ENCODE data around the gene KREMEN2.
A peak's percentile ranks its signal among the peaks of the same experiment; 100 is the strongest.

DNA sequence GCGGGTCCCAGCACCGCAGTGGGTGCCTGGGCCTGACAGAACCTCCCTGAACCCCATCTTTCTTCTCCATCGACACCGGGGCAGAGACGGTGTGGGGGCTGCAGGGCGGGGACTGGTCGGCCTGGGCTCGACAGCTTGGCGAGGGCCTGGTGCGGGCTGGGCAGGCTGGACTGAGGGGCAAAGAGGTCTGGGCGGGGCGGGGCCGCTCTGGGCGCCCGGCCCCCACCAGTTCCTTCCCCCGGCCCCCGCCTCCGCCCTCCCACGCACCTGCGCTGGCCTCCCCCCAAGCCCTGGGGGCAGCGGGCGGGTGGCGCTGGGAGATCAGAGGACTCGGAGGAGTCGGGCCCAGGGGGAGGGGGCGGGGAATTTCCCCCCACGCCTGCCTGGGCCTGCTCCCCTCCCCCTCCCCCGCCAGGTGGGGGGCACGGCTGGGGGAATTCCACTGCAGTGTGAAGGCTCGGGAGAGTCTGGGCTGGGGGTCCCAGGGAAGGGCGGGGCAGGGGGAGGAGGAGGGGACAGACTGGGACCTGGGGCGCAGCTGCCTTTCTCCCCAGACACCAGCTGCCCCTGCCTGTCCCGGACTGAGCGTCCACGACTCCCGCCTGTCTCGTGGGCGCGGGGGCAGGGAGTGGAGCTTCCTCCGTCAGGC is 877 bp upstream of the KREMEN2 start:
- TF ChIP-seq, protein P1, sequence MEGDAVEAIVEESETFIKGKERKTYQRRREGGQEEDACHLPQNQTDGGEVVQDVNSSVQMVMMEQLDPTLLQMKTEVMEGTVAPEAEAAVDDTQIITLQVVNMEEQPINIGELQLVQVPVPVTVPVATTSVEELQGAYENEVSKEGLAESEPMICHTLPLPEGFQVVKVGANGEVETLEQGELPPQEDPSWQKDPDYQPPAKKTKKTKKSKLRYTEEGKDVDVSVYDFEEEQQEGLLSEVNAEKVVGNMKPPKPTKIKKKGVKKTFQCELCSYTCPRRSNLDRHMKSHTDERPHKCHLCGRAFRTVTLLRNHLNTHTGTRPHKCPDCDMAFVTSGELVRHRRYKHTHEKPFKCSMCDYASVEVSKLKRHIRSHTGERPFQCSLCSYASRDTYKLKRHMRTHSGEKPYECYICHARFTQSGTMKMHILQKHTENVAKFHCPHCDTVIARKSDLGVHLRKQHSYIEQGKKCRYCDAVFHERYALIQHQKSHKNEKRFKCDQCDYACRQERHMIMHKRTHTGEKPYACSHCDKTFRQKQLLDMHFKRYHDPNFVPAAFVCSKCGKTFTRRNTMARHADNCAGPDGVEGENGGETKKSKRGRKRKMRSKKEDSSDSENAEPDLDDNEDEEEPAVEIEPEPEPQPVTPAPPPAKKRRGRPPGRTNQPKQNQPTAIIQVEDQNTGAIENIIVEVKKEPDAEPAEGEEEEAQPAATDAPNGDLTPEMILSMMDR (IDR thresholded peaks at IDR 0.05), result no peak
- TF ChIP-seq, protein P2, sequence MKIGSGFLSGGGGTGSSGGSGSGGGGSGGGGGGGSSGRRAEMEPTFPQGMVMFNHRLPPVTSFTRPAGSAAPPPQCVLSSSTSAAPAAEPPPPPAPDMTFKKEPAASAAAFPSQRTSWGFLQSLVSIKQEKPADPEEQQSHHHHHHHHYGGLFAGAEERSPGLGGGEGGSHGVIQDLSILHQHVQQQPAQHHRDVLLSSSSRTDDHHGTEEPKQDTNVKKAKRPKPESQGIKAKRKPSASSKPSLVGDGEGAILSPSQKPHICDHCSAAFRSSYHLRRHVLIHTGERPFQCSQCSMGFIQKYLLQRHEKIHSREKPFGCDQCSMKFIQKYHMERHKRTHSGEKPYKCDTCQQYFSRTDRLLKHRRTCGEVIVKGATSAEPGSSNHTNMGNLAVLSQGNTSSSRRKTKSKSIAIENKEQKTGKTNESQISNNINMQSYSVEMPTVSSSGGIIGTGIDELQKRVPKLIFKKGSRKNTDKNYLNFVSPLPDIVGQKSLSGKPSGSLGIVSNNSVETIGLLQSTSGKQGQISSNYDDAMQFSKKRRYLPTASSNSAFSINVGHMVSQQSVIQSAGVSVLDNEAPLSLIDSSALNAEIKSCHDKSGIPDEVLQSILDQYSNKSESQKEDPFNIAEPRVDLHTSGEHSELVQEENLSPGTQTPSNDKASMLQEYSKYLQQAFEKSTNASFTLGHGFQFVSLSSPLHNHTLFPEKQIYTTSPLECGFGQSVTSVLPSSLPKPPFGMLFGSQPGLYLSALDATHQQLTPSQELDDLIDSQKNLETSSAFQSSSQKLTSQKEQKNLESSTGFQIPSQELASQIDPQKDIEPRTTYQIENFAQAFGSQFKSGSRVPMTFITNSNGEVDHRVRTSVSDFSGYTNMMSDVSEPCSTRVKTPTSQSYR (CRISPR knock-in tag; IDR thresholded peaks at IDR 0.05), result peak; percentile 70; the same call in 1 of the 2 replicates
